Erythroblast (primary cell): ENCODE measurements around the gene ZNF746.
A peak's percentile ranks its signal among the peaks of the same experiment; 100 is the strongest.

Experiments used
- DNase-seq, 2 experiments: peaks; one replicate each; lab custom pipeline; 2025; lab: John Stamatoyannopoulos, UW
- GATA1 ChIP-seq: IDR thresholded peaks from 2 replicates; pipeline ENCODE4 v1.6.1; 2011; ENCODE audit warnings: low read depth, mild to moderate bottlenecking, control low read depth, low read length, moderate library complexity
- POLR2A ChIP-seq: IDR thresholded peaks from 2 replicates; pipeline ENCODE4 v1.6.1; 2011; ENCODE audit warnings: mild to moderate bottlenecking, low read length

Gene ZNF746

DNA sequence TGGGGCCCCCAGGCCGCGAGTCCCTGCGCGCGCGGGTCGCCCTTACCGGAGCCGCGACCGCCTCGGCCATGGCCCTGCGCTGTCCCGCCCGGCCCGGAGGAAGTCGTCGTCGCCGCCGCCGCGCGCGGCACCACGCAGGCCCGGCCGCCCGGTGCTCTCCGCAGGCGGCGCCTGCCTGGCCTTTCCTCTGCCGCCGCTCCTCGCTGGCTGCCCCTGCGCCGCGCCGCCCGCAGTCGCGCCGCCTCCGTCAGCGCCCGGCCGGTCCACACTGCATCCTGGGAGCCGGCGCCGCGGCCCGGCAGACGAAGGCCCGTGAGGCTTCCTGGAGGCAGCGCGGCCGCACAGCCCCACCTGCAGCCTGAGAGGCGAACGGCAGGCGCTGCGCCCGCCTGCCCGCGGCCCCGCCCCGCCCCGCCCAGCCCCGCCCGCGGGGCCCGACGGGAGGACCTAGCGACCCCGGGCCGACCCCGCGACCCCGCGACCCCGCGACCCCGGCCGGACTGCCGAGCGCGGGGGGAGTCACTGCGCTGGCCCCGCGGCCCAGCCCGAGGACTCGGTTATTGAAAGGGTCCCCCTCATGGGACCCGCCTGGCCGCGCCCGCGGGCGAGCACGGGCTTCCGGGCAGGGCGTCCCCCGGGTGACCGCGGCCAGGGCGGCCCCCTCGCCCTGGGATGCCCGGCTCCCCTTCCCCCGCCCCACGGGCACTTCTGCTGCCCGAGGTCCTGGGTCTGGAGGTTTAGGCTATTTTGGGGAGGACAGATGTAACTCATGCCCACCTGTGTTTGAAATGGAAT lies at the start of gene ZNF746:
ZNF746 (minus strand) TSS at position 343 of the 795 bp plus-strand sequence; CDS start at position 70, 273 bp downstream.
- DNase-seq, result peak; percentile 89 to 94
- TF ChIP-seq POLR2A (peak; percentile 51), GATA1 (no peak)

DNA sequence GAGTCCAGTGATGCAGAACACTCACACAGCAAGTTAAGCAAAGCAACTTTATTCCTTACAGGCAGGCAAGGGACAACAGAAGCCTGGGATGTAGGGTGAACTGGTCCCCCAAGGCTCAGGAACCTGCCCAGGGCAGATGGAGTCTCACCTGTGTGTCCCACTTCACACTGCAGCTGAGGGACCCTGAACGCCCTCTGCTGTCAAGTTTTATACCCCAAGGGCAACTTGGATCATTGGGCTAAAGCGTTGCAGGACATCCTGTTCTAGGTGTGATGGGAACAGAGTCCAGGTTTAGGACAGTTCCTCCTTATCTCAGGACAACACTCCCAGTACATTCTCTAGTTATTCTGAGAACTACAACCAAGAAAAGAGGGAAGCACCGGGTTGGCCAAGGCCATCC lies 49.5 kb upstream of the ZNF746 start:
- peak in 1 of 2 experiments; percentile 12 for DNase-seq
- TF ChIP-seq GATA1 (no peak), POLR2A (no peak)

DNA sequence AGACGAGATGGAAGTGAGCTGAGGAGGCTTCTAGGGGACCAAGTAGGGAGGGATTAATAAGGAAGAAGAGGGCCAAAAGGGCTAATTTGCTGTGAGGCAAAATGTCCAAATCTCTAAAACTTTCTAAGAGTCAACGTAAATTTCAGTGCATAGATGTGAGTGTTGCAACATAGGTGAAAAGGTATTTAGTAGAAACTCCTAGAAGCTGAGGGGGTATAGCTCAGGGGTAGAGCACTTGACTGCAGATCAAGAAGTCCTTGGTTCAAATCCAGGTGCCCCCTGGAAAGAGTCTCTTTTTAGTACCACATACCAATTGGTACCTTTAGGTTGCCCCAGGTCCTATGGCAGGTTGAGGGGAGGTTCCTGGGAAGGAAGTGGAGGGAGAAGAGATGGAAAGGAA lies 48.7 kb upstream of the ZNF746 start:
- TF ChIP-seq POLR2A (no peak), GATA1 (no peak)

DNA sequence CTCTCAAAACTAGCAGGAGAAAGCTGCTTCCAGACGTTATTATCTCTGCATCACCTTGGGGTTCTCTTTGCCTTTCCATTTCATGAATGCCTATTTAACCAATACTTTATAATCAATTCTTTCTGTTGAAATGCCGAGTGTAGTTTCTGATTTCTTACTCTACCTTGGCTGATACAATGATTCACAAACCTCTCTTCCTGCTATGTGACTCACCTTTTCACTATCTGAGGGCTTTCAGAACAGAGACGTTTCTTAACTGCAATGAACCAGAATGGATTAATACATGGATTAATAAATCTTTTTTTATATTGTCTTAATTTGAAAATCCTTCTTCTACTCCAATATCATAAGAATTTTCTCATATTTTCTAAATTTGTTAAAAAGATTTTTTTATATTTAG lies 46.4 kb upstream of the ZNF746 start:
- no peak for TF ChIP-seq GATA1
- TF ChIP-seq POLR2A, result no peak
- DNase-seq, result no peak

More for the DNA sequence above, 48.7 kb upstream of the ZNF746 start:
- DNase-seq, result no peak

DNA sequence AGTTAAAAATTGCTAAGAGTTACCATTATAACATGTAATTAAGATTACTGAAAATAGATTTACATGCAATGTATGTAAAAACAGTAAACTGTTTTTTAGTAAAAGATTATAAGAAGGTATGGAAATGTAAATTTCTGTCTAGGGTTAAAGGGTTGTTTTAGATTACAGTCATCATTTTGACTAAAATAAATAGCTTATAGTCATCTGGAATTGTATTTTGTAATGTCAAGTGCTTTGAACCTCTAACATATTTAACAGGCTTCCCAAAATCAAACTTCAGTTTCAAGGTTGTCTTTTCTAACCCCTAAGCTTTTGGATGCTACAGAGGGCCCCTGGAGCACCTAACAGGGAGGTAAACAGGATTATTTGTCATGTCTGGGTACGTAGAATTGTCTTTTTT lies 35.0 kb upstream of the ZNF746 start:
- TF ChIP-seq POLR2A, result no peak
- no peak for TF ChIP-seq GATA1
- DNase-seq, result no peak

DNA sequence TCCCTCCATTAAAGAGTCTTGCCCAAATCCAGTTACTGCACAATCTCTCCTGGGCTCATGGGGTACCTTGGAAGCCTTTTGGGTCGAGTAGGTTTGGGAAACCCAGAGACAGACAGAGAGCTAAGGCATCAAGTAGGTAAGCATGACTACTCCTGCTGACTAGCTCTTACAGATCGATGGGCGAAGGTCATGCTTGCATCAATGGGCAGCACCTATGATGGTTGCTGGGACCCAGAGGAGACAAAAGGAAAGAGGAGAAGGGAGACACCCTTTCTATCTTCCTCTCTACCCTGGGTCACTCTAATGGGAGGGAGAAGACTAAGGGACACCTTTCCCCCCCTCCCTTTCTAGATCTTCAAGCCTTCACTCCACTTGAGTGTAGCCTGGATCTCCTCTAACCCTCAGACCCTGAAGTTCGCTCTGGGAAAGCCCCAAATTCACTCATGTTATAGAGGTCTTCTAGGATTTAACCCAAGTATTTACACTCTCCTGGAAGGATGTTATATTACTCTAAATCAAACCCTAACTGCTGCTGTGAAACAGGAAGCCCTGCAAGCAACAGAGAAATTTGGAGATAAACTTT lies 31.6 kb upstream of the ZNF746 start:
- DNase-seq, result peak; percentile 8 to 23

DNA sequence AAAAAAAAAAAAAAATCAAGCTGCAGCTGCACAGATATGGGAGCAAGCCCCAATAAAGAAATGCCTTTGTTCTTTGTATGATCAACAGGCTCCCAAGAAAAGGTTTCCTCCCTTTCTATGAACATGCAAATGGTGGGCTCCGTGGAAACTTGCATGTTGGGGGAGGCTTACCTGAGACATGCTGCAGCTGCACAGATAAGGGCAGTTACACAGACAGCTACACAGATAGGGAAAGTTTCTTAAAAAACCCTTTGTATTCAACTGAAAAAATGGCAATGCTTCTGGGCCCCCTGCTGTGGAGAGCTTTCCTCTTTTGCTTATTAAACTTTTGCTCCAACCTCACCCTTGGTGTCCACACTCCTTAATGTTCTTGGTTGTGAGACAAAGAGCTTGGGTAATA lies 29.8 kb upstream of the ZNF746 start:
- TF ChIP-seq POLR2A, result no peak
- TF ChIP-seq GATA1, result no peak
- no peak for DNase-seq

More for the DNA sequence above, 31.6 kb upstream of the ZNF746 start:
- TF ChIP-seq POLR2A (no peak), GATA1 (no peak)

DNA sequence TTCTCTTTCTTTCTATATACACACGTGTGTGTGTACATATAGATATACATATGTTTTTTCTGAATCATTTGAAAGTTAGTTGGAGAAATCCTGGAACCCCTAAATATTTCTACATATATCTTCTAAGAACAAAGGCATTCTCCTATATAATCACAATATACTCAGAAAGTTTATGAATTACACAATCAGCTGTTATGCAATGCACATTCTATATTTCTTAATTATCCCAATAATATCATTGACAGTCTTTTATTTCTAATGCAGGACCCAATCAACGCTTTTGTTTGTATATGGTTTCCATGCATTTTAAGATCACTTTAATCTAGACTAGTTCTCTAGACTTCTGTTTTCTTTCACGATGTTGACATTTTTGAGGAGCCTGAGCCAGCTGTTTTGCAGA lies 27.7 kb upstream of the ZNF746 start:
- TF ChIP-seq GATA1 (no peak), POLR2A (no peak)
- DNase-seq, result no peak

DNA sequence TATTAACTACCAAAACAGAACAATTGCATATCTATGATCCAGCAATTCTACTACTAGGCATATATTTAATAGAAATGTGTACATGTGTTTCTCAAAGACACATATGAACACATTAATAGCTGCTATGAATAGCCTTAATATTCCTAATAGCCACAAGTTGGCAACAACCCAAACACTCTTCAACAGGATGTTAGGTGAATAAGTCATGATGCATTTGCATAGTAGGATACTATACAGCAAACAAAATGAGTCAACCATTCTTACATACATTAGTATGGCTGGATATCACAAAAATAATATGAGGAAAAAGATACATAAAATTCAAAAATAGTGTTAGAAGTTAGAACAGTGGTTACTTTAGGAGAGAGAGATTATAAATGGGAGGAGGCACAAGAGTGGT lies 26.8 kb upstream of the ZNF746 start:
- TF ChIP-seq GATA1 (no peak), POLR2A (no peak)
- DNase-seq, result no peak

DNA sequence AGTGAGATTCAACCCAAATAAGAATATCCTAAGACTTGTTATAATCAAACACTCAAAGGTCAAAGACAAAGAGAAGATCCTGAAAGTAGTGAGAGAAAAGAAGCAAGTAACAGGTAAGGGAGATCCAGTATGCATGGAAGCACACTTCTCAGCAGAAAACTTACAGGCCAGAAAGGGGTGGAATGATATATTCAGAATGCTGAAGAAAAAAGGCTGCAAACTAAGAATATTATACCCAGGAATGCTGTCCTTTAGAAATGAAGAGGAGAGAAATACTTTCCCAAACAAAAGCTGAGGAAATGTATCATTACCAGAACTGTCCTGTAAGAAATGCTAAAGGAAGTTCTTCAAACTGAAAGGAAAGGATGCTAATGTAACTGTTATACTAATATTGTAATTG lies 12.6 kb upstream of the ZNF746 start:
- TF ChIP-seq GATA1 (no peak), POLR2A (no peak)
- DNase-seq, result no peak

DNA sequence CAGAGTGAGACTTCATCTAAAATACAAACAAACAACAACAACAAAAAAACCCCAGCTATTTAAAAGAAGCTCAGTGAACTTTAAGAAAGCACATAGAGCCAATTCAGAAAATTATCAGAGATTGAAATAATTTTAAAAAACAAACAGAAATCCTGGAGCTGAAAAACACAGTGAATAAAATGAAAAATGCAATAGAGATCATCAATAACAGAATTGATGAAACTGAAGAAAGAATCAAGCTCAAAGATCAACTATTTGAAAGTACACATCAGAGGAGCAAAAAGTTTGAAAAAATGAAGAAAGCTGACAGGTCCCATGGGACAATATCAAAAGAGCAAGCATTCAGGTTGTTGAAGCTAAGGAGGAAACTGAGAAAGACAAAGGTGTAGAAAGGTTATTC lies 12.2 kb upstream of the ZNF746 start:
- no peak for DNase-seq
- no peak for TF ChIP-seq GATA1
- no peak for TF ChIP-seq POLR2A

DNA sequence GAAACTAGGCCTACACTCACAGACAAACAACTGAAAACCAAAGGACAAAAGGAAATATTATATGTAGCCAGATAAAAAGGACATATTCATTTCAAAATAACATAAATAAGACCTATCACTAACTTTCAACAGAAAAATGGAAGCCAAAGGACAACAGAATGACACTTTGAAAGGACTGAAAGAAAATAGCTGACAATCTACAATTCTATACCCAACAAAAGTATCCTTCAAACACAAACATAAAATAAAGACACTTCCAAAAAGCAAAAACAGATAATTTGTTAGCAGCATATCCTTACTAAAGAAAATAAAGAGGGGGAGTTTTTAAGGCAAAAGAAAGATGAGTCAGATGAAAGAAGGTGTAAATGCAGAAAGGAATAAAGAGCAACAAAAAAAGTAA lies 7.9 kb upstream of the ZNF746 start:
- TF ChIP-seq GATA1, result no peak
- no peak for TF ChIP-seq POLR2A
- DNase-seq, result no peak

DNA sequence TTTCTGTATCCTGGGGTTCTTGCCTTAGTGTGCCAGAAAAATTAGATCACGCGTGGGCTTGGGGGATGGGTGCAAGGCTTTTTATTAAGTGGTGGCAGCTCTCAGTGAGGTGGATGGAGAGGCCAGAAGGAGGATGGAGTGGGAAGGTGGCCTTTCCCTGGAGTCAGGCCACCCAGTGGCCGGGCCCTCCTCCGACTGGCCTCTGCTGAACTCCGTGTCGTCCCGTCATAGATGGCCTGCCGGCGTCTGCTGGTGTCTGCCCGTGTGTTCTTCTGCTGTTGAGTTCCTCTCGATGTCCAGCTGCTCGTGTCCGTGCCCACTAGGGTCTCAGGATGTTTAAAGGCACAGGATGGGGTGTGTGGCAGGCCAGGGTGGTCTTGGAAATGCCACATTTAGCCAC lies 4.0 kb upstream of the ZNF746 start:
- TF ChIP-seq POLR2A (no peak), GATA1 (no peak)
- DNase-seq, result no peak

DNA sequence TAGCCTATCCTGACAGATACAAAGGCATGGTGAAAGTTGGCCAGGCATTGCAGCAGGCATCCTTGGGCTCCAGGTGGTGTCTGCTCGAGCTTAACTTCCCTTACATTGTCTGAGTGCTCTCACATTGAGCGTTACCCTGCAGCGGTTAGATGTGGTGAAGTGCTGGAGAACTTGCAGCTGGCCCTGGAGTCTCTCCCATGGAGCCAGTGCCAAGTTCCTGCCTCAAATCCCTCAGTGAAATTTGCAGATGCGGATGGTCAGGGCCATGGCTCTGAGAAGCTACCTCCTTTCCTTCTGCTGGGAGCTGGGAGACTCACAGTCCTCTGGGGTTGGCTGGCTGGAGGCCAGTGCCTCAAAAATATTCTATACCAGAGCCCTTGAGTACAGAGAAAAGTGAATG lies 3.3 kb upstream of the ZNF746 start:
- DNase-seq, result no peak
- no peak for TF ChIP-seq POLR2A
- no peak for TF ChIP-seq GATA1
